Body of pancreas (tissue), 4 donors: ENCODE measurements around the gene LTC4S. TPM values are rescaled to one million over a fixed set of nuclear protein-coding genes. Genes with fewer than 3 reads are reported as not detected.

Experiments
- ATAC-seq: fragments of 150-250 bp; one replicate; pipeline ENCODE4 v1.9.1; 2016
- DNase-seq, 4 donors: peaks; one replicate each; pipeline ENCODE4 v3.0.0-alpha.2; 2019
- H3K27ac ChIP-seq, 4 donors: fragments of 200-600 bp; sonication (generic); 1 replicate in 3 of 4; 2 replicates in 1 of 4; pipeline versions ENCODE4 v1.5.1 to v1.6.1; 2016 to 2019; ENCODE audit warnings: mild to moderate bottlenecking in 1 of 4, mixed read lengths in 1 of 4, moderate library complexity in 1 of 4
- H3K27me3 ChIP-seq, 2 donors: fragments of 200-600 bp; sonication (generic); one replicate each; pipeline ENCODE4 v1.6.0; 2016; ENCODE audit warnings: mild to moderate bottlenecking in 1 of 2
- H3K36me3 ChIP-seq, 2 donors: fragments of 200-600 bp; sonication (generic); replicated peaks in 1 of 2; 2 replicates each; pipeline ENCODE4 v1.5.1; 2016; ENCODE audit warnings: low read depth in 2 of 2; ENCODE audit not compliant: insufficient read depth in 1 of 2
- H3K4me1 ChIP-seq: fragments of 200-600 bp; sonication (generic); one replicate; pipeline ENCODE4 v1.6.0; 2016
- H3K4me3 ChIP-seq, 2 donors: fragments of 200-600 bp; sonication (generic); 1 replicate in 1 of 2; 2 replicates in 1 of 2; pipeline ENCODE4 v1.5.1; 2016 to 2019
- H3K9me3 ChIP-seq, 3 donors: fragments of 200-600 bp; sonication (generic); 1 replicate in 2 of 3; 2 replicates in 1 of 3; pipeline ENCODE4 v1.5.1; 2016
- CTCF ChIP-seq, 7 experiments: fragments of 450-650 bp in 4 of 7; fragments of 200-600 bp in 3 of 7; sonication (generic) in 3 of 7; IDR thresholded peaks; one replicate each; pipeline ENCODE4 v1.5.1; 2016 to 2019; ENCODE audit warnings: antibody characterized with exemption in 7 of 7
- POLR2A ChIP-seq, 3 donors: fragments of 450-650 bp; IDR thresholded peaks; one replicate each; pipeline ENCODE4 v1.6.1; 2016; ENCODE audit warnings: antibody characterized with exemption in 3 of 3, mild to moderate bottlenecking in 2 of 3
- WGBS, 2 donors: methylation state at CpG; one replicate each; pipeline ENCODE4 v1.1.5; 2017; 5-methylcytosine and 5-hydroxymethylcytosine counted together
- intact Hi-C: fragments of 100-400 bp; cut with DNase I; formaldehyde crosslinking; loops from one replicate; pipeline ENCODE4 v1.15.1; 2023
- total RNA-seq, 2 donors: library from RNA; depleted of rRNA; stranded (reverse); fragments of >200 nt; gene quantifications; one replicate each; pipeline ENCODE4 v1.1.0, GENCODE V29; 2016

The LTC4S gene
- total RNA-seq, 2 donors from 2014 or later, result 10.6 to 16.2 TPM

- H3K36me3 ChIP-seq, result peaks cover under 1 to 3% of the 10 kb centered on the region in 2 donors
These were observed 25.0 kb downstream of the LTC4S start for GRCh38 chr5:179818746-179819295.

GRCh38 chr5:179819296-179820126, 25.7 kb downstream of the LTC4S start:
- intact Hi-C loops, result no loop called here
- Histone ChIP-seq H3K36me3 (peaks cover 7 to 10% of the 10 kb centered on the region in 2 donors), H3K27me3 (no peaks in the 10 kb centered on the region), H3K4me3 (no peak overlapping the region), H3K9me3 (no peaks in the 10 kb centered on the region), H3K27ac (peak overlapping the region; percentile 97 to 100 (median 99)), H3K4me1 (peaks cover 59% of the 10 kb centered on the region)
- WGBS, 2 donors, result 25% methylated on average over 12 to 26 of the region's 26 CpGs
- DNase-seq, result peak; percentile 70 to 83 (median 81)
- ATAC-seq, result peak; percentile 31
- TF ChIP-seq CTCF (IDR thresholded peaks at IDR 0.05) (no peak), POLR2A (IDR thresholded peaks at IDR 0.05) (no peak)

More at GRCh38 chr5:179818746-179819295, 25.0 kb downstream of the LTC4S start:
- 2% methylated on average over 35 of the region's 35 CpGs; no CpG with 5 or more reads in 1 of the 2 donors for WGBS, 2 donors
- TF ChIP-seq CTCF (IDR thresholded peaks at IDR 0.05), result no peak
- TF ChIP-seq POLR2A (IDR thresholded peaks at IDR 0.05), result peak; percentile 52 to 78 (median 75)
- H3K4me3 ChIP-seq, result no peak overlapping the region
- ATAC-seq (peak; percentile 75), DNase-seq (peak; percentile 96 to 99 (median 98))
- H3K27ac ChIP-seq, result peak overlapping the region; percentile 97 to 100 (median 99)
- peaks cover 52% of the 10 kb centered on the region for H3K4me1 ChIP-seq
- no peaks in the 10 kb centered on the region for H3K9me3 ChIP-seq
- intact Hi-C loops, result no loop called here
- H3K27me3 ChIP-seq, result no peaks in the 10 kb centered on the region

GRCh38 chr5:179820127-179820482, 26.3 kb downstream of the LTC4S start:
- peak overlapping the region; percentile 97 to 100 (median 99) for H3K27ac ChIP-seq
- ATAC-seq, result no peak
- H3K36me3 ChIP-seq, result peaks cover 8 to 14% of the 10 kb centered on the region in 2 donors
- WGBS, 2 donors, result 28 to 33% methylated on average over 8 to 12 of the region's 12 CpGs
- H3K27me3 ChIP-seq, result no peaks in the 10 kb centered on the region
- no peak for DNase-seq
- H3K9me3 ChIP-seq, result no peaks in the 10 kb centered on the region
- peaks cover 65% of the 10 kb centered on the region for H3K4me1 ChIP-seq
- no peak for TF ChIP-seq CTCF (IDR thresholded peaks at IDR 0.05)
- TF ChIP-seq POLR2A (IDR thresholded peaks at IDR 0.05), result no peak
- intact Hi-C loops, result no loop called here
- peak overlapping the region in 1 of 2 donors; percentile 90 for H3K4me3 ChIP-seq

- H3K4me1 ChIP-seq, result peaks cover 70% of the 10 kb centered on the region
- peaks cover 12 to 14% of the 10 kb centered on the region in 2 donors for H3K36me3 ChIP-seq
- no peaks in the 10 kb centered on the region for H3K9me3 ChIP-seq
- no peaks in the 10 kb centered on the region for H3K27me3 ChIP-seq
- peak within 1 kb of the TSS; percentile 83 to 90 for H3K4me3 ChIP-seq
- peak within 1 kb of the TSS; percentile 97 to 100 (median 99) for H3K27ac ChIP-seq
- intact Hi-C loops, result no loop called here
- WGBS, 2 donors, result 0% methylated on average over 4 to 71 of the region's 81 CpGs
- peak; percentile 80 to 86 (median 84) for DNase-seq
- peak; percentile 68 for ATAC-seq
- TF ChIP-seq CTCF (IDR thresholded peaks at IDR 0.05), result peak in 2 of 7 experiments; percentile 8 to 16
- peak; percentile 99 to 100 (median 99) for TF ChIP-seq POLR2A (IDR thresholded peaks at IDR 0.05)
These were observed 26.9 kb downstream of the LTC4S start, which contains the start of gene SQSTM1 for GRCh38 chr5:179820483-179821297. Gene SQSTM1 (plus strand): TSS chr5:179820905. CDS start chr5:179820937, 32 bp downstream.
